HepG2 (cell line): Measurements from ENCODE around the gene NCOA3. TPM values are rescaled to one million over a fixed set of nuclear protein-coding genes. Genes with fewer than 3 reads are reported as not detected.

Experiments used
- AHDC1 ChIP-seq: sonication (generic); formaldehyde crosslinking; IDR thresholded peaks from 2 replicates; pipeline ENCODE4 v1.5.1; 2020; ENCODE audit warnings: mild to moderate bottlenecking, missing genetic modification reagents, borderline replicate concordance
- CREB1 ChIP-seq, 2 experiments: fragments of 450-650 bp in 1 of 2; IDR thresholded peaks; 2 replicates each; pipeline ENCODE4 v1.6.1; 2016 to 2017; ENCODE audit warnings: control low read depth in 1 of 2, mild to moderate bottlenecking in 1 of 2, missing compliant biosample characterization in 1 of 2, missing genetic modification characterization in 1 of 2
- DMTF1 ChIP-seq: sonication (generic); formaldehyde crosslinking; IDR thresholded peaks from 2 replicates; pipeline ENCODE4 v1.4.0; 2020; ENCODE audit warnings: mild to moderate bottlenecking, missing genetic modification reagents
- FOXP1 ChIP-seq, 2 experiments: fragments of 450-650 bp in 1 of 2; IDR thresholded peaks; 2 replicates each; pipeline ENCODE4 v1.6.1; 2017 to 2018; ENCODE audit warnings: antibody characterized with exemption in 1 of 2
- IRF1 ChIP-seq: sonication (generic); formaldehyde crosslinking; IDR thresholded peaks from 2 replicates; pipeline ENCODE4 v1.4.0; 2020; ENCODE audit warnings: low read depth, mild to moderate bottlenecking, missing genetic modification reagents
- KDM4B ChIP-seq: sonication (generic); formaldehyde crosslinking; IDR thresholded peaks from 2 replicates; pipeline ENCODE4 v1.4.0; 2020; ENCODE audit warnings: missing genetic modification reagents
- MED8 ChIP-seq: sonication (generic); formaldehyde crosslinking; IDR thresholded peaks from 2 replicates; pipeline ENCODE4 v1.8.1; 2023; ENCODE audit warnings: mild to moderate bottlenecking, missing genetic modification reagents; ENCODE audit not compliant: insufficient replicate concordance
- MTA3 ChIP-seq: sonication (generic); formaldehyde crosslinking; IDR thresholded peaks from 2 replicates; pipeline ENCODE4 v1.4.0; 2020; ENCODE audit warnings: missing genetic modification reagents
- POGK ChIP-seq: sonication (generic); formaldehyde crosslinking; conservative IDR thresholded peaks from 2 replicates; pipeline ENCODE4 v1.8.0; 2022; ENCODE audit warnings: mild to moderate bottlenecking, moderate library complexity, missing genetic modification reagents
- SKIL ChIP-seq: sonication (generic); formaldehyde crosslinking; IDR thresholded peaks from 2 replicates; pipeline ENCODE4 v1.8.0; 2022; ENCODE audit warnings: missing genetic modification reagents, mild to moderate bottlenecking, moderate library complexity, borderline replicate concordance
- ZNF383 ChIP-seq: sonication (generic); formaldehyde crosslinking; IDR thresholded peaks from 2 replicates; pipeline ENCODE4 v1.4.0; 2020; ENCODE audit warnings: missing genetic modification reagents, mild to moderate bottlenecking, borderline replicate concordance
- ZSCAN25 ChIP-seq: sonication (generic); formaldehyde crosslinking; IDR thresholded peaks from 2 replicates; pipeline ENCODE4 v1.8.0; 2022; ENCODE audit warnings: mild to moderate bottlenecking, missing genetic modification reagents
- polyA plus RNA-seq, 8 experiments: library from polyadenylated mRNA; depleted of rRNA in 3 of 8; stranded (reverse) in 7 of 8; unstranded in 1 of 8; fragments of >200 nt; fragmentation: Illumina TruSeq in 4 of 8; extraction: Trizol in 4 of 8; gene quantifications; 2 replicates each; pipeline versions ENCODE4 v1.2.1 to v1.2.3, GENCODE V29; 2011 to 2016; ENCODE audit warnings: low read depth in 4 of 8, missing spikeins in 1 of 8, mixed read lengths in 1 of 8; ENCODE audit not compliant: insufficient read depth in 1 of 8
- total RNA-seq, 5 experiments: library from RNA; depleted of rRNA; stranded (reverse); fragments of >200 nt; fragmentation: Illumina TruSeq; extraction: Trizol; gene quantifications; 2 replicates each; pipeline ENCODE4 v1.2.3, GENCODE V29; 2016; ENCODE audit warnings: low read depth in 1 of 5

Gene NCOA3
- total and polyA plus RNA-seq, 2 of the 13 experiments (the other 11 are each of a cell fraction or from before 2014, with no cell fraction given), result 35.0 to 56.8 TPM

GRCh38 chr20:47596003-47596571, 94.4 kb downstream of the NCOA3 start (continued):
- TF ChIP-seq POGK (CRISPR knock-in tag), result no peak
- TF ChIP-seq IRF1 (CRISPR knock-in tag), result no peak
- TF ChIP-seq AHDC1 (CRISPR knock-in tag), result peak; percentile 48; the same call in 1 of the 2 replicates
- TF ChIP-seq SKIL, result no peak
- TF ChIP-seq DMTF1, result no peak
- no peak for TF ChIP-seq MED8 (CRISPR knock-in tag)
- no peak for TF ChIP-seq ZSCAN25 (CRISPR knock-in tag)
- no peak for TF ChIP-seq MTA3 (CRISPR knock-in tag)
- no peak for TF ChIP-seq FOXP1 (IDR thresholded peaks at IDR 0.05)
- 0 out of 2 replicates have a peak, but pooled peaks have one; percentile 9 for TF ChIP-seq FOXP1 (CRISPR knock-in tag; IDR thresholded peaks at IDR 0.05)
- TF ChIP-seq KDM4B (CRISPR knock-in tag), result no peak
- TF ChIP-seq ZNF383 (CRISPR knock-in tag), result no peak
- no peak for TF ChIP-seq CREB1 (IDR thresholded peaks at IDR 0.05)
- TF ChIP-seq CREB1 (CRISPR knock-in tag; IDR thresholded peaks at IDR 0.05), result peak; percentile 36; the same call in 1 of the 2 replicates
